ENCODE results near the gene TTR.

The TTR gene

GRCh38 chr18:31616586-31616985 is 24.9 kb downstream of the TTR start:
- DNase-seq (ENCODE audit: low read depth in 1 of 2, low spot score in 1 of 2): no peak
- Histone ChIP-seq H3K27me3 (ENCODE audit: insufficient read depth, poor library complexity, severe bottlenecking) (no peaks in the 10 kb centered on the region), H3K27ac (replicated peaks) (no peak overlapping the region), H3K4me3 (replicated peaks; ENCODE audit: insufficient read depth, low read length) (no peak overlapping the region)
- TF ChIP-seq, protein P1, sequence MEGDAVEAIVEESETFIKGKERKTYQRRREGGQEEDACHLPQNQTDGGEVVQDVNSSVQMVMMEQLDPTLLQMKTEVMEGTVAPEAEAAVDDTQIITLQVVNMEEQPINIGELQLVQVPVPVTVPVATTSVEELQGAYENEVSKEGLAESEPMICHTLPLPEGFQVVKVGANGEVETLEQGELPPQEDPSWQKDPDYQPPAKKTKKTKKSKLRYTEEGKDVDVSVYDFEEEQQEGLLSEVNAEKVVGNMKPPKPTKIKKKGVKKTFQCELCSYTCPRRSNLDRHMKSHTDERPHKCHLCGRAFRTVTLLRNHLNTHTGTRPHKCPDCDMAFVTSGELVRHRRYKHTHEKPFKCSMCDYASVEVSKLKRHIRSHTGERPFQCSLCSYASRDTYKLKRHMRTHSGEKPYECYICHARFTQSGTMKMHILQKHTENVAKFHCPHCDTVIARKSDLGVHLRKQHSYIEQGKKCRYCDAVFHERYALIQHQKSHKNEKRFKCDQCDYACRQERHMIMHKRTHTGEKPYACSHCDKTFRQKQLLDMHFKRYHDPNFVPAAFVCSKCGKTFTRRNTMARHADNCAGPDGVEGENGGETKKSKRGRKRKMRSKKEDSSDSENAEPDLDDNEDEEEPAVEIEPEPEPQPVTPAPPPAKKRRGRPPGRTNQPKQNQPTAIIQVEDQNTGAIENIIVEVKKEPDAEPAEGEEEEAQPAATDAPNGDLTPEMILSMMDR (IDR thresholded peaks at IDR 0.05; ENCODE audit: insufficient read depth, low read length): no peak

DNA sequence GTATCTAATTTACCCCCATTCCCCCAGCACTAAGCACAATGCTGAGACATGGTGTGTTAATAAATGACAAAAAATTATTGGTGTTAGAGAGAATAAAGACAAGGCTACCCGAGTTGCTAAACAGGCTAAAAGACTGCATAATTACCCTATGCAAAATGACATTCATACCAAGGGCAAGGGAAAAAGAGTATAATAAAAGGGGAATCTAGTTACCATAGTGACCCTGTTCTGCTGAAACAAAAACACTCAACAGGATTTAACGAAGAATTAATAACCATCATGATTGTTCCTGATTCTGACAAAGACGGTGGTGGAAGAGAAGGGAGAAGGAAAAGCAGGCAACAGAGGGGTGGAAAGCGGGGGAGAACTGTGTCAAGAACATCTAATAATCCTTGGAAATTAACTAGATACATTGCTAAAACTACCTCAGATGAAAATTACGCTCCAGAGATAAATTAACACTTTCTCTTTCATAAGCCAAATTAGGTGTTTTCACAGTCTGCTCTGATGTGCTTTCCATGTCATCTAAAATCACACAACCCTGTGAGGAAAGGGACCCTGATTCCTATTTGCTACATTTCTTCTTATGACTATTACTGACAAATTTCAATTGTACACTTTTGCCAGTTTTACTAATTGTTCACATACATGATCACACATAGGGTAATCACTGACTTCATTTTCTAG is 25.5 kb downstream of the TTR start:
- TF ChIP-seq POLR2AphosphoS5 (IDR thresholded peaks at IDR 0.05; ENCODE audit: low read depth) (no peak), SPI1 (IDR thresholded peaks at IDR 0.05; ENCODE audit: borderline replicate concordance, low read depth) (no peak), GABPA (IDR thresholded peaks at IDR 0.05; ENCODE audit: low read depth) (no peak)
- TF ChIP-seq, protein P1 (IDR thresholded peaks at IDR 0.05; ENCODE audit: insufficient read depth, low read length): no peak
- TF ChIP-seq, protein P2, sequence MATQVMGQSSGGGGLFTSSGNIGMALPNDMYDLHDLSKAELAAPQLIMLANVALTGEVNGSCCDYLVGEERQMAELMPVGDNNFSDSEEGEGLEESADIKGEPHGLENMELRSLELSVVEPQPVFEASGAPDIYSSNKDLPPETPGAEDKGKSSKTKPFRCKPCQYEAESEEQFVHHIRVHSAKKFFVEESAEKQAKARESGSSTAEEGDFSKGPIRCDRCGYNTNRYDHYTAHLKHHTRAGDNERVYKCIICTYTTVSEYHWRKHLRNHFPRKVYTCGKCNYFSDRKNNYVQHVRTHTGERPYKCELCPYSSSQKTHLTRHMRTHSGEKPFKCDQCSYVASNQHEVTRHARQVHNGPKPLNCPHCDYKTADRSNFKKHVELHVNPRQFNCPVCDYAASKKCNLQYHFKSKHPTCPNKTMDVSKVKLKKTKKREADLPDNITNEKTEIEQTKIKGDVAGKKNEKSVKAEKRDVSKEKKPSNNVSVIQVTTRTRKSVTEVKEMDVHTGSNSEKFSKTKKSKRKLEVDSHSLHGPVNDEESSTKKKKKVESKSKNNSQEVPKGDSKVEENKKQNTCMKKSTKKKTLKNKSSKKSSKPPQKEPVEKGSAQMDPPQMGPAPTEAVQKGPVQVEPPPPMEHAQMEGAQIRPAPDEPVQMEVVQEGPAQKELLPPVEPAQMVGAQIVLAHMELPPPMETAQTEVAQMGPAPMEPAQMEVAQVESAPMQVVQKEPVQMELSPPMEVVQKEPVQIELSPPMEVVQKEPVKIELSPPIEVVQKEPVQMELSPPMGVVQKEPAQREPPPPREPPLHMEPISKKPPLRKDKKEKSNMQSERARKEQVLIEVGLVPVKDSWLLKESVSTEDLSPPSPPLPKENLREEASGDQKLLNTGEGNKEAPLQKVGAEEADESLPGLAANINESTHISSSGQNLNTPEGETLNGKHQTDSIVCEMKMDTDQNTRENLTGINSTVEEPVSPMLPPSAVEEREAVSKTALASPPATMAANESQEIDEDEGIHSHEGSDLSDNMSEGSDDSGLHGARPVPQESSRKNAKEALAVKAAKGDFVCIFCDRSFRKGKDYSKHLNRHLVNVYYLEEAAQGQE (IDR thresholded peaks at IDR 0.05; ENCODE audit: insufficient replicate concordance, low read depth): no peak
- no peak for DNase-seq (ENCODE audit: low read depth in 1 of 2, low spot score in 1 of 2)
- H3K4me3 ChIP-seq (replicated peaks; ENCODE audit: insufficient read depth, low read length): no peak overlapping the region
- H3K27ac ChIP-seq (replicated peaks): no peak overlapping the region
- H3K27me3 ChIP-seq (ENCODE audit: insufficient read depth, poor library complexity, severe bottlenecking): no peaks in the 10 kb centered on the region

GRCh38 chr18:31618801-31619200 is 27.1 kb downstream of the TTR start:
- no peak for DNase-seq (ENCODE audit: low read depth in 1 of 2, low spot score in 1 of 2)
- no peak overlapping the region for H3K4me3 ChIP-seq (replicated peaks; ENCODE audit: insufficient read depth, low read length)
- no peak overlapping the region for H3K27ac ChIP-seq (replicated peaks)
- TF ChIP-seq GABPA (IDR thresholded peaks at IDR 0.05; ENCODE audit: low read depth) (no peak), POLR2AphosphoS5 (IDR thresholded peaks at IDR 0.05; ENCODE audit: low read depth) (no peak), SPI1 (IDR thresholded peaks at IDR 0.05; ENCODE audit: borderline replicate concordance, low read depth) (no peak)
- TF ChIP-seq, protein P2 (IDR thresholded peaks at IDR 0.05; ENCODE audit: insufficient replicate concordance, low read depth): no peak
- TF ChIP-seq, protein P1 (IDR thresholded peaks at IDR 0.05; ENCODE audit: insufficient read depth, low read length): no peak
- no peaks in the 10 kb centered on the region for H3K27me3 ChIP-seq (ENCODE audit: insufficient read depth, poor library complexity, severe bottlenecking)

DNA sequence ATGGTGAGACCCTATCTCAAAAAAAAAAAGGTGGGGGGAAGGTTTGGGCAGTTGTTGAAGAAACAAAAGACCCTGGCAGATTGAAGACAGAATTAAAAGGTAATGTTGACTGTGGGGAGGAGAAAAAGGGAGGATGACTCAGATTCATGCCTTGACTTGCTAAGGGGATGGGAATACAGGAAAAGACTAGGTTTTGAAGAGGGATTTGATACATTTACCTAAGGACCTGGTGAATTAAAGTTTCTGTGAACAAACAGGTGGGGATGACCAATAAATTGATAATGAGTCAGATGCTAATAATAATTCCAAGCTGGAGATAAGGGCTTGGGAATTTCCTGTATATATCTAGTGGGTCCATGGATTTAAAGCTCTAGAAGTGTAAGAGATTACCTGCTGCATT is 27.6 kb downstream of the TTR start:
- Histone ChIP-seq H3K27ac (replicated peaks) (no peak overlapping the region), H3K4me3 (replicated peaks; ENCODE audit: insufficient read depth, low read length) (no peak overlapping the region), H3K27me3 (ENCODE audit: insufficient read depth, poor library complexity, severe bottlenecking) (no peaks in the 10 kb centered on the region)
- TF ChIP-seq GABPA (IDR thresholded peaks at IDR 0.05; ENCODE audit: low read depth) (no peak), POLR2AphosphoS5 (IDR thresholded peaks at IDR 0.05; ENCODE audit: low read depth) (no peak), SPI1 (IDR thresholded peaks at IDR 0.05; ENCODE audit: borderline replicate concordance, low read depth) (no peak)
- TF ChIP-seq, protein P1 (IDR thresholded peaks at IDR 0.05; ENCODE audit: insufficient read depth, low read length): no peak
- TF ChIP-seq, protein P2 (IDR thresholded peaks at IDR 0.05; ENCODE audit: insufficient replicate concordance, low read depth): no peak
- no peak for DNase-seq (ENCODE audit: low read depth in 1 of 2, low spot score in 1 of 2)

Data from HL-60 (cell line).